Pulmonary artery endothelial cell (primary cell): ENCODE data around the gene HMCN2. TPM values are rescaled to one million over a fixed set of nuclear protein-coding genes. Genes with fewer than 3 reads are reported as not detected.
"Not testable (repeated sequence)": the region's sequence is repeated elsewhere in the genome, so short reads cannot be mapped to it uniquely, and the experiment has no call there.

ENCODE experiments used
- DNase-seq: peaks from one replicate; pipeline ENCODE4 v3.0.0-alpha.2; 2011; ENCODE audit warnings: low read depth, low spot score
- total RNA-seq: library from RNA; depleted of rRNA; stranded (reverse); fragments of >200 nt; gene quantifications from 2 replicates; pipeline ENCODE4 v1.2.3, GENCODE V29; 2014

The HMCN2 gene
- total RNA-seq, 1 donor from 2014 or later = under 0.01 TPM

DNA sequence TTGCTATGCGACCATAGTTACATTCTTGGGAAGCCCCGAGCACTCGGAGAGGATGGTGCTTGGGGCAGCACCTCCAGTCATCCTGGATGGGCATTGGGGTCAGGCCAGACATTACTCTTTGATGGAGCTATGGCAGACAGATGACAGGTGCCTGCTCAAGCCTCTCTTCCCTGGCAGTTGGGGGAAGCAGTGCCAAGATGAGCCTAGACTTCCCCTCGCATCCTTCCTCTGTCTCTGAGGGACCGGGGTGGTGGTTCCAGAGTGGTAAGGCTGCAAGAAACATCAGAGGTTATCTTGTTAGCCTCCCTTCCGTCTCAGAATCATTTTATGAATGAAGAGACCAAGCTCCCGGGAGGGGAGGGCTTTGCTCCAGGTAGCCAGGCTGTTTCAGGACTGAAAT lies 2.8 kb upstream of the HMCN2 start:
- DNase-seq = no peak

DNA sequence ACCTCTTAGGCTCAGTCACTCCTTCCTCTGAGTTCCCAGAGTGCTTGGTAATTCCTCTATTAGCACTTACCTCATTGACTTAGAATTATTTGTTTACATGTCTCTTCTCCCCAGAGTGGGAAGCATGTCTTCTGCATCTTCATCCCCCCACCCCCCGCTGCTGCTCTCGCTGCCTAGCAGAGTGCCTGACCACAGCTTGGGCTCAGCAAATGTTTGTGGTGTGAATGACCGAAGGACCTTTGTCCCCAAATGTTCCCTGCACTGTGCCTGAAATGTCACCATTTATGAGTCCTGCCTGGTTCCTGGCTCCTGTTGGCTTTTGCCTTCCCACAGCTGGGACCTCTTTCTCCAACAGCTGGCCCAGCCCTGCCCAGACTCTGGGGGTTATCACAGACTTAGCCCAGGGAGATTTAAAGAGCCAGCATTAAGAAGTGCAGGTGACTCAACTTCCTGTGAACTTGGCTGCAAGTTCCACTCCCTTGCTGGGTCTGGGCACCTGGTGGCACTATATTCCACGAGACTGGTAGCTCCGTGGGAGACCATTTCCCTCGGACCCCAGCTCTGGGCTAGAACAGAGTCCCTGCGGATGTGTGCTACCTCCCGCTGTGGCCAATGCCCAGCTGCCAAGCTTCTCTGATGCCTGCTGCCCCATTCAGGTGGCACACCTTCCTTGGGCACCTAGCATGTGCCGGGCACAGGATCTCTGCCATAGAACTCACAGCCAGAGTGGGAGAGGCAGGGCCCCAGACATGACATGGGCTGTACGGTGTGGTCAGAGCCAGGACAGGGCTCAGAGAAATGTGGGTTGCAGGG lies 1.8 kb upstream of the HMCN2 start:
- DNase-seq = no peak

DNA sequence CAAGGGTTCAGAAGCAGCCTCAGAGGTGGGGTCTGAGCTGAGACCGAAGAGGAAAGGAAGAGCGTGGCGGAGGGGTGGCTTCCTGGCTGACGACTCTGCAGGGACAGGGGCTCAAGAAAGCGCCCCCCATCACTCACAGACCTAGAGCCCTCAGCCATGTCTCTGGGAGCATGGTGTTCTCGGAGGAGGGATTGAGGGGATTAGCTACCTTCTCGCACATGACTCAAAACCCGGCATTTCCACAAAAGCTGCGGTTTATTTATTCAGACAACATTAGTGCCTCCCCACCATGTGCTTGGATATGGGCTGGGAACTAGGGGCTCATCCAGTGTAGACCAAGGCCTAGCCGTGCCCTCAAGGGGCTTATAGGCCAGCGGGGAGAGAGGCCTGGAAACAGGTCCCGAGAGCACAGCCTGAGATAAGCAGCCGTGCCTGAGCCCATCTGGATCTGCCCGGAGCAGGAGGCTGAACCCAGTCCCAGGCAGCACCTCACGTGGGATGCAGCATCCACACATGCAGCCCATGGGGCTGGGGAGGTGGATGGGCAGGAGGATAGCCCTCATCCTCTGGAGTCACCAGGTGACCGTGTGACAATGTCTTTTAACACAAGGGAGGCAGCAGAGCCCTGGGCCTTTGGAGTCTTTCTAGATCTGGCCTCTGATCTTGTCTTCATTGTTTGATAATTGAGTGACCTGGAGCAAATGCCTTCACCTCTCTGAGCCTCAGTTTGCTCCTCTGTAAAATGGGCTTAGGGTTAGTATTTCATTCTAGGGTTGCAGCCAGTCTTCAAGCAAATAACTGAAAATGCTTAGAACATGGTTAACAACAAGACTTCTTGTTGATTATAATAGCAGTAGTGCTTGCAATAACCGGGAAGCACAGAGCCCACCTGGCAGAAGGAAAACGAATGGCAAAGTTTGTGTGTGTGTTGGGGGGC lies 878 bp upstream of the HMCN2 start:
- DNase-seq = no peak

DNA sequence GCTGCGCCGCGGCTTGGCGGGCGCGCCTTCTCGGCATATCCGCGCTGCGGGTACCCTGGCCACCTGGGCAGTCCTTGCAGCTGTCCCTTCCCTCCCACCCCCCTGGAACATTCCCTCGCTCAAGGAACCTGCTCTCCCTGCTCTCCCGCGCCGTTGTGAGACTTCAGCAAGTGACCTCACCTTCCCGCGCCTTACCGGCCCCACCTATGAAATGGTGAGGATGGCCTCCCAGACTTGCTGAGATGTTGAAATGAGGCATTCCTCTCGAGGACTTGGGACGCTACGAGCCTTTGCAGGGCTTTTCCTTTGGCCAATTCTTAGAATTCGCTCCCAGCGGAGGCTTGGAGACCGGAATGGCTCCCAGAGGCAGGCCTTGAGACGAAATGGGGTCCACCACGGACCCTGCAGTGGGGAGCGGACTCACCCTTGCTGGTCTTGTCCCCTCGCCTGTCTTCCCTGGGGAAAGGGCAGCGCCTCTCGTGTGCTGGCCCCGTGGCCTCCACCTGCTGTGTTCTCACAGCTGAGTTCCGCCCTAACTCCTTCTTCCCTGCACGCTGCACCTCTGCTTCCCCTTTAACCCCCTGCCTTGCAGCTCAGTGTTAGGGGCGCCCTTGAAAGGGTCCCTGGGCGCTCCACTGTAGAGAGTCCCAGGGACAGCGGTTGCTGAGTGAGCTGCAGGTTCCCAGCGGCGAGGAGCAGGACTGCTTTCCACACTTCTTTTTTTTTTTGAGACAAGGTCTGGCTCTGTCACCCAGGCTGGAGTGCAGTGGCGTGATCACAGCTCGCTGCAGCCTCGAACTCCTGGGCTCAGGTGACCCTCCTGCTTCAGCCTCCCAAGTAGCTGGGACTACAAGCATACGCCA lies 907 bp downstream of the HMCN2 start:
- DNase-seq = no peak

DNA sequence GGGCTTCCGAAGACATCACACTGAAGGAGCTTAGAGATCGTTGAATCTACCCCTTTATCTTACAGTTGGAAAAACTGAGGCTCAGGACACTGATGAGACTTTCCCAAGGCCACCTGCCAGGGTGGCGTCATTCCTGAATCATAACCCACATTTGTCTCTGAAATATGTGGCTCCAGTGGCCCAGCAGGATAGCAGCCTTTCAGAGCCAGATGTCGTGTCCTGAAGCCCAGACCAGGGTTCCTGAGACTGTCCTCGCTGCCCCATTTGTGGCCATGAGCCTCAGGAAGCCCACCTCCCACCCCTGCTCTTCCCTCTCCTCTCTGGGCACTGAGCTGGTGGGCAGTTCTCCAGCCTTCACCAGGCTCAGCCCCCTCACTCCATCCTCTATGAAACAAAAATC lies 2.4 kb downstream of the HMCN2 start:
- DNase-seq = no peak

DNA sequence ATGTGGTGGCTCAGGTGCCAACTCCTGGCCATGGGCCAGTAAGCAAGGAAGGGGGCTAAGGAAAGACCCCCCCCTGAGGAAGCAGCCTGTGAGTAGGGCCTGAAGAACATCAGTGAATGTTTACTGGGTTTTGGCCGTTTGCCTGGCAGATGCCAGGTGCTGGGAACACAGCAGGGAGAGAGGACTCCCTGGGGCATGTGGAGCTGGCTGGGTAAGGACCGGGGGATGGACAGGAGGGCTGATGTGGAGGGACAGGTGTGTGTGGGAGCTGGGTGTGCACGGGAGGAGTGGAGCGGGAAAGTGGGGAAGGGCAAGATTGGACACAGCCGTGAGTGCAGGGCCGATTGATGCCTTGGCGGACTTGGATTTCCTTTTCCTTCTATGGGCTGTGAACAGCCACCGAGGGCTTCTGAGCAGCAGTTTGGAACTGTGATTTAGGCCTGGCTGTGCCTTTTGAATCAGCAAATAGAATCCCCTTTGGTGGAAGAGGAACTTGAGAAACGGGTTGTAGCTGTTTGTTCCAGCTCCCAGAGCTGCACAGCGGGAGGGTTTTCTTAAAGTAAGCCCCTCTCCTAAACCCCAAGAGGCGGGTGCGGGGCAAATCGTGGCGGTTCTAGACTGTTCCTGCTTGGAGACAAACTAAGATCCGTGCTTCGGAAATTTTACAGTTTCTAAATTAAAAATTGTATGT lies 3.1 kb downstream of the HMCN2 start:
- DNase-seq = no peak

DNA sequence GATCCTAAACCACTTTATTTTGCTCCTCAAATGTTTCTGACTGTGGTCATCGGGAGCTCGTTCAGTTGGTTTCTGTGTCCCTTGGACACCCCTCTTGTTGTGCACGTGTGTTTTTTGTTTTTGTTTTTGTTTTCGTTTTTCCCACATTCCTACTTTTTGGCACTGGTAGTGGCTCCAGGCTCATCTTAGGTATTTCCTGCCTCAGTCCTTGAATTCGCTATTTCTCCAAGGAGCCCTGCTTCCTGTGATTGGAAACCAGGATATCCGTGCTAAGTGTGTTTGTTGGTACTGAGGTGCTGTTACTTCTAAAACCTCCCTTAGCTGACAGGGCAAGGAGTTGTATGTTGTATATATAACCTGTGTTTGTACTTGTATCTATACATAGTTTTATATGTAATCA lies 5.9 kb downstream of the HMCN2 start:
- peak; percentile 60 for DNase-seq

DNA sequence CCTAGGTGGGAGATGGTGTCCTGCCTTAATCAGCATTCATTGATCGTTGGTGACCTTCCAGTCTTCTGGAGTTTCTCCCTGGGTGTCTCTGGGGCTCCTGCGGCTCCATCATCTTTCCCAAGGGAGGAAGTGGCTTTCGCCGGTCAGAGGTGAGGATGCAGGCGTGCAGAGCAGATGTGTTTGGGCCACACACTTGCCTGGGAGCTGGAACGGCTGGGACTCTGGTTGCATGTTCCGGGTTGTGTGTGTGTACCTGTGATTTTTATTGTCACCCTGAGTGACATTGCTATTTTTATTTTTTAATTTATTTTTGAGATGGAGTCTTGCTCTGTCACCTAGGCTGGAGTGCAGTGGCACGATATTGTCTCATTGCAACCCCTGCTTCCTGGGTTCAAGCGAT lies 9.6 kb downstream of the HMCN2 start:
- no peak for DNase-seq

DNA sequence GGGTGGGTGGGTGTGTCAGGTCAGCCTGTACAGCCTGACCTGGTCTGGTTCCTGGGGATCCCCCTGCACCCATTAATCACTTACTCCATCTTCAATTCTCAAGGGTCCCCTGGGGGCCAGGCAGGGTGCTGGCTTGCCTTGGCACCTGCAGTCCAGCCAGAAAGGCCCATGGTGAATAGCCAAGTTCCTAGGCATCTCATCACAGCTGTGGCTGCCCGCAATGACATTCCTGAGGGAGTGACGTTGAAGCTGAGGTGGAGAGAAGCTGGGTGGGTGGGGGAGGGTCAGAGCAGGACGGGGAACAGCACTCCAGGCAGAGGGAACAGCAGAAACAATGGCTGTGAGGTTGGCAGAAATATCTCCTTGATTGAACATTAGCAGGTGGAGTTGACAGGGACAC lies 10.6 kb downstream of the HMCN2 start:
- no peak for DNase-seq

DNA sequence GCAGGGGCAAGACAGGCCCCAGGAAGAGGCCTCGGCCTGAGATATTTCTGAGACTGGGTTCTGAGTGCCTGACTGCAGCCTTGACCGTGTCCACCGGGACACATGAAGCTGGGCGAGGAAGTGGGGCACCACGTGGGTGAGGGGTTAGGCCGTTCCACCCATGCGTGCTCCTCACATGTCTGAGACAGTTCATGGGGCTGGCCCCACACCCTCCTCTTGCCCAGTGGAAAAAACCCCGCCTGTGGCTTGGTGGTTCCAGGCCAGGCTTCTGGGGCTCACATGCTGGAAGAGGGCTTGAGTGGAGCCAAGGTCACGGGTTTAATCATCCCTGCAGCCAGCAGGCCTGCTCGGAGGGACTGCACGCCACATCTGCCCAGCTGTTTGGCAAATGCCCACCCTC lies 11.4 kb downstream of the HMCN2 start:
- DNase-seq = no peak

DNA sequence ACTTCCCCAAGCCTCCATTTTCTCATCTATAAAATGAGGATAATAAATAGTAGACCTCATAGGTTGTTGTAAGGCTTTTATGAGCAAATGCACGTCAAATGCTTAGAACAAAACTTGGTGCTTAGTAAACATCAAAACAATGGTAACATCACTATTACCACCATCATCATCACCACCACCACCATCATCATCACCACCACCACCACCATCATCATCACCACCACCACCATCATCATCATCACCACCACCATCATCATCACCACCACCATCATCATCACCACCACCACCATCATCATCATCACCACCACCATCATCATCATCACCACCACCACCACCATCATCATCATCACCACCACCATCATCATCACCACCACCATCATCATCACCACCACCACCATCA lies 12.0 kb downstream of the HMCN2 start:
- not testable (repeated sequence) for DNase-seq

DNA sequence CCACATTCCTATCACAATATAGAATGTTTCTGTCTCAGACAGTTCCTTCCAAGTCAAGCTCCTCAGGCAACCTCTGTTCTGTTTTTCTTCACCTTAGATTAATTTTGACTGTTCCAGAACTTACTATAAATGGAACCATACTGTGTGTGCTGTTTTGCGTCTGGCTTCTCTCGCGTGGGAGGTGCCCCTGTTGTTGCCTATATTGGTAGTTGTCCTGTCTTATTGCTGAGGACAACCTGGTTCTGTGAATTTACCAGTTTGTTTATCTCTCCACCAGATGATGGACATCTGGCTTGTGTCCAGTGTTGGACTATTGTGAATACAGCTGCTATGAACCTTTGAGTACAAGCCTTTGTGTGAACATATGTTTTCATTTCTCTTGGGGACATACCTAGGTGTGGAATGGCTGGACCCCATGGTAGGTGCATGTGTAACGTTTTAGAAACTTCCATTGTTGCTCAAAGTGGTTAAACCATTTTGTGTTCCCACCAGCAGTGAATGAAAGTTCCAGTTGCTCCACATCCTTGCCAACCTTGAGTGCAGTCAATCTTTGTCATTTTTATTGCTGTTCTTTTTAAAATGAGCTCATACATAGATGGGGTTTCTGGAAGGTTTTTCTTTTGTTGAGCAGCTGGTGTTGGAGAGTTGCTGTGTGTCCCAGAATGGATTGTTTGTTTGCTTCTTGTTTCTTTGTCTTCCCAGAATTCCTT lies 18.1 kb downstream of the HMCN2 start:
- no peak for DNase-seq

DNA sequence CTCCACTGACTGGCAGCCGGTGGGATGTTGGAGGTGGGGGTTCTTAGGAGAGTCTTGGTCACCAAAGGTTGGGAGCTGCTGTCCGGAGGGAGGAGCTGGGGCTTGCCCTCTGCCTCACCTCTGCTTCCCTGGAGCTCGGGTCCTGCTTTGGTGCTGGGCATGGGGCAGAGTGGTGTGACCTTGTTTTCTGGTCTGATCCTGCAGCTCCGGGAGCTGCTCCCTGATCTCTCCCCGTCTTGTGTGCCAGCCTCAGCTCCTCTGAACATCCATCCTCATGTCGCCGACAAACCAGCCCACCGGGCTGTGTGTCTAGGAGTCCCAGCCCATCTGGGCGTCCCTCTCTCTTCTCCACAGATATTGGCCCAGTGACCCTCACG lies 18.7 kb downstream of the HMCN2 start:
- no peak for DNase-seq

DNA sequence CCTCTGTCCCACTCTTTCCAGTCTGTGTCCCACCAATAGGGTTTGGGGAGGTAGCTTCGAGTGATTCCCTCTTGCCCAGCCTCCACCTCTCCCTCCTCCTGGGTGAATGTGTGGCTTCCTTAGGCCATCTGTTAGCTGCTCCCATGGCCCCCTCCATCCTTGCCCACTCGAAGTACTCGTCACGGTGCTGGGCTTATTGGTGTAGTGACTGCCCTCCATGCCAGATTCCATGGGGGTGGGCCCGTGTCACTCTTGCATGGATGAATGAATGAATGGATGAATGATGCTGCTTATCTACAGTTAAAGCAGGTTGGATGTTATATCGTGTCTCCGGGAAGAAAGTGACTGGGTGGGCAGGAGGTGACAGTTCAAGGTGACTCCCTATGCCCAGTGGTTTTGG lies 19.1 kb downstream of the HMCN2 start:
- no peak for DNase-seq

DNA sequence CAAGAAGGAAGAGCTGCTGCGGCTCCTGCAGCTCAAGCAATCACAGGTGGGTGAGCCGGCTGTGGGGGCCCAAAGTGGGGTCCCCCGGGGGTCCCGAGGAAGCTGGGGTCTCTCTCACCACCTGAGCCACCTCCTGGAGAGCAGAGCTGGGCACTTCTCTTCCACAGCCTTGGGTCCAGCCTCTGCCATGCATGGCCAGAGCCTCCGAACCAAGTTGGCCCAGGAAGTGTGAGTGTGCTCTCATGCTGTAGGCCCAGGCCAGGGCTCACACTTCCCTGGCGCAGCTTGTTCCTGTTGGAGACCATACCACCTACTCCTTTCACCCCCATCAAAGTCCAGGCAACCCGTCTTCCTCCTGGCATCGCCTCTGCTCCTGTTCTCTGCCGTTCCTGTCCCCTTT lies 19.7 kb downstream of the HMCN2 start:
- no peak for DNase-seq

DNA sequence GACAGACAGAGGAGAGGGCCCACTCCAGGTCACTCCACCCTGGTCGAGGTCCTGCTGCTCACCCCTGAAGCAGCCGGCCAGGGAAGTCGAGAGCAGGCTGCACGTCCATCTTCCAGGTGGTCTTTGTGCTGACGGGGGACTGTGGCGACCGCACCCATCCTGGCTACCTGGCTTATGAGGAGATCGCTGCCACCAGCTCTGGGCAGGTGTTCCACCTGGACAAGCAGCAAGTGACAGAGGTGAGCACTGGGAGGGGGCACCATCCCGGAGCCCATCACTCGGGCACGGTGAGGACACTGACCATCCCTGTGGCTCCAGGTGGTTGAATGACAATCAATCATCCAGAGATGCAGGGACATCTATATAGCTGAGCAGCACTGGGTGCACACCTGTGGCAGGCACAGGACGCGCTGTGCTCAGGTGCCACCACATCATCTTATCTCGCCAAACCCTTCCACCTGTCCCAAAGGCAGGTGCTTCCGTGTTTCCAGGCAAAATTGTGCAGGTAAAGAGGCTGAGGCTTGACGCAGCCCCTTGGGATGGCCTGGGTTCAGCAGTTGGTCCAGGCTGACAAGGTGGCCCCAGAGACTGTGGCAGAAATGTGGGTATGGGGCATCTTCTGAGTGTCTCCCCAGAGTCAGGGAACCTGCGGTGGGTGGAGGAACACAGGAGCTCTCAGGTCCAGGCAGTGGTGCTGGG lies 20.7 kb downstream of the HMCN2 start:
- DNase-seq = no peak

DNA sequence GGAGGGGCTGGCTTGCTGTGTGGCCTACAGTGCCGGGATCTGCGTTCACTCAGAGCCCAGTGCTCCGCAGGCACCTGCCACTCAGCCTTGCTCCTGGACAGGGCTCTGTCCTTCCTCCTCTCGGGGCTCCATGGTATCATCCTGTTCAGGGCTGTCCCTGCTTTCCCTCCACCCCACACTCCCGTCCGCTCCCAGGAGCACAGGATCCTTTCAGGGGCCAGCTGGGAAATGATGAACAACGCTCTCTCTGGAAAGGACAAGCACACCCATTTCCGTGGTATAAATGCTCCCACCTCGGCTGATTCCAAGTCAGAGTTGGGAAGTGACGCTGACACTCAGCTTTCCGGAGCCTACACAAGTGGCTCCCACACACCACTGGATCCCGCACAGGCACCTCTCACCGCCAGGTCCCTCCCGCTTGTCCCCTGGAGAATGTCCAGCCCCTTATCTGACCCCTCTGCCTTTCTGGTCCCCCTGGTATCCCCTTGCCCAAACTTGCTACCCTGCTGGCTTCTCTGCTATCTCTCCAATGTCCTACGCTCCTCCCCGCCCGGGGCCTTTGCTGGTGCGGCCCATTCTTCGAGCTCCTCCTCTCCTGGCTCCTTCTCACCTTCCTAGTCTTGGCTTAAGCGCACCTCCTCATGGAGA lies 21.3 kb downstream of the HMCN2 start:
- DNase-seq = no peak

DNA sequence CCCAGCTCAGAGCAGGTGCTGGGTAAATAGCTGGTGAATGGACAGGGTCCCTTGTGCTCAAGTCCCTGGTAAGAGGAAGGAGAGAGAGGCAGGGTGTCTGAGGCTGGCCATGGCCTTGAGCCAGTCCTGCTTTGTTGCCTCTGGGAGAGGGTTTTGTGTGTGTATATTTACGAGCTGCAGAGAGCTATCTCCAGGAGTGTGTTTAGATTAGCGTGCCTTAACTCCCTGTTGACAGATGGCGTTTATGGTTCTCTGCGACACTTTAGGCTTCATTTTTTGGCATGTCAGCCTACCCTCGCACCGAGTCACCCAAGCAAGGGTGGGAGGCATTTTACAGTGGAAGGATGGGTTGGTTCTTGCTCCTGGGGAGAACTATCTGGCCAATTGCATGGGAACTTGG lies 22.2 kb downstream of the HMCN2 start:
- DNase-seq = no peak

DNA sequence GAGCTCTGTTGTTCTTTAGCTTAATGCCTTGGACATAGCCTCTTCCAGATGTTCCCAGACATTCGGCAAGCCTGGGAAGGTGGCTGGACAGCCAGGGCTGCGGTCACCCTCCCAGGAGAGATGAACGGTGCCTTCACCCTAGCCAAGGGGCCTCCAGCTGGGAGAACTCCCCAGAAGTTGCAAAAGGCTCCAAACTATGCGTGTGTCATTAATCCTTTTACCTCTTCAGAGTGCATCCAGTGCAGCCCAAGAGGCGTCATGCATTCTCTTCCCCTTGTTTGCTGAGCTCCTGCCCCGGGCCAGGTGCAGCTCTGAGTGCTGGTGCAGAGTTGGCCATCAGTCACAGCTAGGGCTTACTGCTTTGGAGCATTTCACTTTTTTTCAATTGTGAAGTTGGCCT lies 22.8 kb downstream of the HMCN2 start:
- no peak for DNase-seq
